SH-SY5Y (cell line): ENCODE data around the gene HBG1.

Experiments
- GATA2 ChIP-seq: IDR thresholded peaks from 2 replicates; pipeline ENCODE4 v1.6.1; 2011; ENCODE audit warnings: mild to moderate bottlenecking, low read depth, low read length
- GATA3 ChIP-seq: IDR thresholded peaks from 2 replicates; pipeline ENCODE4 v1.6.1; 2011; ENCODE audit warnings: low read depth, mild to moderate bottlenecking, low read length, moderate library complexity

Gene HBG1

DNA sequence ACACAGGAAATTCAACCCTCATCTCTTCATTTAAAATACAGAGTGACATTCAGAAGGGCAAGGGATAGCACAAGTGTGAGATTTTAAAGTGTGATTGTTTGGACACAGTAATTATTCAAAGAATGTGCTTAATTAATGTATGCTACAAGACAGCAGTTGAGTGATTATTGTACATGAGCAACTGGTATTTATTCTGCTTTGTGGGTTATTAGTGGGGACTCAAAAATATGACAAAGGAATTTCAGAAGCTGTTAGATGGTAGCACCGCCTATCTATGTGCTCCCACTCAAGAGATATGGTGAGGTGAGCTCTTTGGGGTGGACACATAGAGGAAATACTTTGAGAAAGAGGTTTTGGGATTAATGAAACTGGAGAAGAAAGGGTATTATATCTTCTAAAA lies 9.6 kb downstream of the HBG1 start:
- TF ChIP-seq GATA3 (no peak), GATA2 (no peak)

DNA sequence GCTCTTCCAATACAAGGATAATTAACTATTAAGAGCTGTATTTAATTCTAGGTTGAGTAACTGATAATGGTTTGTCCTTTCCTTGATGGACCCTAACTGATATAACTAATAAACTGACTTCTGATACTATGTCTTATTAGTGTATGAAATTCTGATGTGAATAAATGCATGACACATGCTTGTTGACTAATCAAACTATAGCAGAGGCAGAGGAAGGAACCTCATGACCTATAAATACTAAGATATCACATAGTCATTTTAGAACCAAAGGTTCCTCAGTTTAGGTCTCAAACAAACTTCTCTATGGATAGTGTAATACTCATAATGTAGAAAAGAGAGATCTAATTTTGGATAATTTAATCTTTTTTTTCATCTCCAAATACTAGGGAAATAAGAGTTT lies 10.6 kb downstream of the HBG1 start:
- TF ChIP-seq GATA2 (no peak), GATA3 (no peak)

- TF ChIP-seq GATA2 = no peak
- no peak for TF ChIP-seq GATA3
Observed at GRCh38 chr11:5238486-5238885, 11.2 kb downstream of the HBG1 start.

DNA sequence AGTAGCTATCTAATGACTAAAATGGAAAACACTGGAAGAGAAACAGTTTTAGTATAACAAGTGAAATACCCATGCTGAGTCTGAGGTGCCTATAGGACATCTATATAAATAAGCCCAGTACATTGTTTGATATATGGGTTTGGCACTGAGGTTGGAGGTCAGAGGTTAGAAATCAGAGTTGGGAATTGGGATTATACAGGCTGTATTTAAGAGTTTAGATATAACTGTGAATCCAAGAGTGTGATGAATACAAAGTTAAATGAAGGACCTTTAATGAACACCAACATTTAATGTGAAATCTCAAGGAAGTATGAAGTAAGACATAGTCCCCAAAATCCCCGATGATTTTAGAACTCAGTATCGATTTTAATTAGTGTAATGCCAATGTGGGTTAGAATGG lies 12.2 kb downstream of the HBG1 start:
- TF ChIP-seq GATA3 (no peak), GATA2 (no peak)

- no peak for TF ChIP-seq GATA2
- TF ChIP-seq GATA3 = no peak
Observed at GRCh38 chr11:5235364-5236095, 14.1 kb downstream of the HBG1 start.

DNA sequence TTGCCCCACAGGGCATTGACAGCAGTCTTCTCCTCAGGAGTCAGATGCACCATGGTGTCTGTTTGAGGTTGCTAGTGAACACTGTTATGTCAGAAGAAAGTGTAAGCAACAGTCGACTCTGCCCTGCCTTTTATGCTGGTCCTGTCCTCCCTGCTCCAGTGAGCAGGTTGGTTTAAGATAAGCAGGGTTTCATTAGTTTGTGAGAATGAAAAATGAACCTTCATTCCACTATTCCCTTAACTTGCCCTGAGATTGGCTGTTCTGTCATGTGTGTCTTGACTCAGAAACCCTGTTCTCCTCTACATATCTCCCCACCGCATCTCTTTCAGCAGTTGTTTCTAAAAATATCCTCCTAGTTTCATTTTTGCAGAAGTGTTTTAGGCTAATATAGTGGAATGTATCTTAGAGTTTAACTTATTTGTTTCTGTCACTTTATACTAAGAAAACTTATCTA lies 15.2 kb downstream of the HBG1 start, which contains the start of gene HBD:
Gene HBD, minus strand, starts transcription at position 103 of the 454 bp plus-strand sequence. Its CDS starts 50 bp downstream, at position 53.
- no peak for TF ChIP-seq GATA2
- no peak for TF ChIP-seq GATA3

- TF ChIP-seq GATA3 (no peak), GATA2 (no peak)
Observed at GRCh38 chr11:5233307-5233706, 16.4 kb downstream of the HBG1 start.

DNA sequence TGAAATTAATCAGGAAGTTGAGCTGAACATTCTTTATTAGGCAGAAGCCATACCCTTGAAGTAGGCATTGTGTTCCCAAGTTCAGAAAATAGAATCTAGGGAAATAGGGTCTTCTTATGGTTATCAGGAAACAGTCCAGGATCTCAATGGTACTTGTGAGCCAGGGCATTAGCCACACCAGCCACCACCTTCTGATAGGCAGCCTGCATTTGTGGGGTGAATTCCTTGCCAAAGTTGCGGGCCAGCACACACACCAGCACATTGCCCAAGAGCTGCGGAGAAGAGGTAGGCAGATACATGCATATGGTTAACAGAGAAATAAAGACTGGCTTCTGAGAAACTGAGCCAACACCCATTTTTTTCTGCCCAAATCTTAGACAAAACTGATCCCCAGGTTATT lies 16.8 kb downstream of the HBG1 start:
- TF ChIP-seq GATA3 (no peak), GATA2 (no peak)

- TF ChIP-seq GATA2 (no peak), GATA3 (no peak)
Observed at GRCh38 chr11:5232176-5232575, 17.5 kb downstream of the HBG1 start.

DNA sequence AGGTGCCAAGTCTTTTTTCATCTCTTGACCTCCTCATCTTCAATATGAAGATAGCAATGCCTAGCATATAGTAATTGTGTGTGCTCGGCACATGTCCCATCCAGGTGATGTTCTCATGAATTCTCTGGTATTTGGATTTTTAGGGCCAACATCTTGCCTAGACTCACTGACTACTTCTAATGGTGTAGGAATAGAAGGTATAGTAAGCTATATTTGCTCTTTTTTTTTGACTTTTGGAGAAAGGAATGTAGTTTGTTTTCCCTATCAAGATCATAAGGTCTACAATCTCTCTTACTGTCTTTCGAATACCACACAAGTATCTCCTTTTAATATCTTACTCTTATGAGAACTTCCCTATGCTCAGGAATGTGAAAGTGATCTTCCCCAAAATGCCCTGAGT lies 18.5 kb downstream of the HBG1 start:
- no peak for TF ChIP-seq GATA2
- no peak for TF ChIP-seq GATA3

- TF ChIP-seq GATA2 (no peak), GATA3 (no peak)
Observed at GRCh38 chr11:5230266-5230665, 19.4 kb downstream of the HBG1 start.

DNA sequence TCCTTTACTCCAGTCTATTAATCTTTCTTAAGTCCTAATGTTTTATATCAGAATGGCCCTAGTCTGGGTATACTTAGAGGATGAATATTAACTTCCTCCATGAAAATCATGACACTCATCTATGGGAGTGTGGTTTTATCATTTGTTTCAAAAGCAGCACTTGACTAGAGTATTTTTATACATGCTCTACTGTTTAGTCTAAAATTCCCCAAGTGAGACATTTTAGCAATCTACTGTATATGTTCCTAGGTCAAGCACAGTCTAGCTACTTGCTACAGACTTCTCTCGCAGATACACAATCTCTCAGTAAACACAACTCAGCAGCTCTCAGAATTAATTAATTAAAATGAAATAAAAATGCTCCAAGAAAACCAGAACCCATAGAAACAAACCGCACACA lies 19.9 kb downstream of the HBG1 start:
- no peak for TF ChIP-seq GATA2
- no peak for TF ChIP-seq GATA3

- TF ChIP-seq GATA3 (no peak), GATA2 (no peak)
Observed at GRCh38 chr11:5229356-5229755, 20.3 kb downstream of the HBG1 start.

DNA sequence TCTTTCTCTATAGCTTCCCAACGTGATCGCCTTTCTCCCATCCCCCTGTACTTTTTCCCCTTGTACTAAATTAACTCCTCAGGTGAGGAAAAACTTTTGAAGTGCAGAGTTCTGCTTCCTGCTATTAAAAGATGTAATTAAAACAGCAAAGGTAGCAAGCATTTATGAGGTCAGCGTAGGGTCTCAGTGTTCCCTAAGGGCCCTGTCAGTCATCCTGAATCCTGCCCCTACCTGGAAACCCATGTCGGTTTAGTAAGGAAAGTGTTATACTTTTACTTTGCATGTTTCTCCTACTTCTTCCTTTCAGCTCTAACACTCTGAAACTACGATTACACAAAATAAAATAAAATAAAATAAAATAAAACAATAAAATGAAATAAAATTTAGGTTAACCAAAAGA lies 21.5 kb downstream of the HBG1 start:
- no peak for TF ChIP-seq GATA2
- TF ChIP-seq GATA3 = no peak

DNA sequence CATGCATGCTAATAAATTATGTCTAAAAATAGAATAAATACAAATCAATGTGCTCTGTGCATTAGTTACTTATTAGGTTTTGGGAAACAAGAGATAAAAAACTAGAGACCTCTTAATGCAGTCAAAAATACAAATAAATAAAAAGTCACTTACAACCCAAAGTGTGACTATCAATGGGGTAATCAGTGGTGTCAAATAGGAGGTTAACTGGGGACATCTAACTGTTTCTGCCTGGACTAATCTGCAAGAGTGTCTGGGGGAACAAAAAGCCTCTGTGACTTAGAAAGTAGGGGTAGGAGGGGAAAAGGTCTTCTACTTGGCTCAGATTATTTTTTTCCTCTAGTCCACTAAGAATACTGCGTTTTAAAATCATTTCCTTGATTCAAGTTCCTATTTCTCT lies 22.0 kb downstream of the HBG1 start:
- TF ChIP-seq GATA3 (no peak), GATA2 (no peak)

GRCh38 chr11:5226732-5227310 lies 22.8 kb downstream of the HBG1 start, which contains the start of gene HBB:
TSS of gene HBB (minus strand) at chr11:5227071. CDS start at chr11:5227021, 50 bp downstream.
- TF ChIP-seq GATA3 = no peak
- TF ChIP-seq GATA2 = no peak
